K562 (cell line): ENCODE results near the gene NMRAL1. TPM values are rescaled to one million over a fixed set of nuclear protein-coding genes. Genes with fewer than 3 reads are reported as not detected.

ENCODE experiments used
- ATAC-seq: fragments of 200-7000 bp; cut with Tn5 transposase; 3 replicates; pipeline ENCODE4 v1.9.1; 2020; ENCODE audit warnings: moderate library complexity
- BruUV-seq: library from RNA; stranded (reverse); fragments of 400-500 nt; replicated peaks from 2 replicates; lab custom pipeline; 2021; lab: Mats Ljungman, UMichigan
- CTCF ChIA-PET: fragments of 300-600 bp; formaldehyde crosslinking; extraction: SDS; loops from one replicate; lab custom pipeline; 2021; ENCODE audit warnings: low intra/inter-chr PET ratio; lab: Yijun Ruan, JAX
- POLR2A ChIA-PET: fragments of 300-600, 350-650 bp; sonication (Branson Sonifier 250); formaldehyde crosslinking; extraction: SDS; loops from one replicate; lab custom pipeline; 2021; ENCODE audit warnings: antibody characterized with exemption, inconsistent platforms; lab: Yijun Ruan, JAX
- DNase-seq, 4 experiments: peaks; one replicate each; pipeline versions ENCODE4 v3.0.0 to v3.0.0-alpha.2; 2011 to 2018; ENCODE audit warnings: low spot score in 3 of 4, mixed read lengths in 3 of 4; ENCODE audit errors: extremely low read depth in 1 of 4
- FAIRE-seq: peaks from 2 replicates; lab custom pipeline; 2011; peaks lifted over from hg19 to GRCh38; lab: Jason Lieb, UNC
- H2AFZ ChIP-seq: 2 replicates; pipeline ENCODE4 v1.6.0; 2011; ENCODE audit warnings: low read depth, low read length, control low read depth, inconsistent platforms
- H3K27ac ChIP-seq: fragments of 200-600 bp; 3 replicates; pipeline ENCODE4 v1.8.0; 2011; ENCODE audit warnings: low read depth, mild to moderate bottlenecking, control low read depth, inconsistent platforms, low read length, moderate library complexity, mixed read lengths; ENCODE audit errors: extremely low read depth
- H3K27me3 ChIP-seq, 2 experiments: fragments of 300-600 bp in 1 of 2; 2 replicates in 1 of 2; 3 replicates in 1 of 2; pipeline versions ENCODE4 v1.6.0 to v1.8.0; 2011; ENCODE audit warnings: inconsistent platforms in 2 of 2, low read length in 2 of 2, mild to moderate bottlenecking in 1 of 2, mixed read lengths in 1 of 2, moderate library complexity in 1 of 2; ENCODE audit not compliant: control insufficient read depth in 2 of 2, insufficient read depth in 2 of 2
- H3K36me3 ChIP-seq: fragments of 300-600 bp; 3 replicates; pipeline ENCODE4 v1.8.0; 2011; ENCODE audit warnings: mild to moderate bottlenecking, low read length, inconsistent platforms; ENCODE audit not compliant: control insufficient read depth, insufficient read depth
- H3K4me1 ChIP-seq, 2 experiments: fragments of 200-600 bp in 1 of 2; replicated peaks in 1 of 2; 2 replicates in 1 of 2; 3 replicates in 1 of 2; pipeline versions ENCODE4 v1.5.1 to v1.8.0; 2011; ENCODE audit warnings: inconsistent platforms in 2 of 2, low read length in 2 of 2, mild to moderate bottlenecking in 1 of 2, mixed read lengths in 1 of 2, moderate library complexity in 1 of 2; ENCODE audit not compliant: control insufficient read depth in 2 of 2, insufficient read depth in 2 of 2
- H3K4me2 ChIP-seq: 2 replicates; pipeline ENCODE4 v1.6.1; 2011; ENCODE audit warnings: low read length, control low read depth, inconsistent platforms, mixed read lengths; ENCODE audit not compliant: insufficient read depth
- H3K4me3 ChIP-seq: fragments of 200-600 bp; sonication (generic), shearing (Covaris generic); 2 replicates; pipeline ENCODE4 v1.5.1; 2016; ENCODE audit warnings: control low read depth, inconsistent platforms
- H3K79me2 ChIP-seq: fragments of 200-600 bp; 3 replicates; pipeline ENCODE4 v1.8.0; 2011; ENCODE audit warnings: low read length, inconsistent platforms; ENCODE audit not compliant: control insufficient read depth, insufficient read depth
- H3K9ac ChIP-seq, 2 experiments: 2 replicates each; pipeline versions ENCODE4 v1.6.0 to v1.6.1; 2011; ENCODE audit warnings: low read depth in 2 of 2, low read length in 2 of 2, control low read depth in 1 of 2, inconsistent platforms in 1 of 2, mild to moderate bottlenecking in 1 of 2, mixed read lengths in 1 of 2; ENCODE audit not compliant: insufficient read depth in 1 of 2
- H3K9me1 ChIP-seq: one replicate; pipeline ENCODE4 v1.6.0; 2011; ENCODE audit warnings: inconsistent platforms, mild to moderate bottlenecking, low read length, moderate library complexity; ENCODE audit not compliant: control insufficient read depth, insufficient read depth
- H3K9me3 ChIP-seq: replicated peaks from 2 replicates; pipeline ENCODE4 v1.5.1; 2011; ENCODE audit warnings: low read depth, low read length, inconsistent platforms; ENCODE audit not compliant: control insufficient read depth, insufficient read depth
- H4K20me1 ChIP-seq: replicated peaks from 2 replicates; pipeline ENCODE4 v1.6.1; 2011; ENCODE audit warnings: low read length, inconsistent platforms, mixed read lengths; ENCODE audit not compliant: control insufficient read depth, insufficient read depth
- ASH1L ChIP-seq: fragments of 450-650 bp; IDR thresholded peaks from 2 replicates; pipeline ENCODE4 v1.6.1; 2018; ENCODE audit warnings: borderline replicate concordance, mild to moderate bottlenecking, low read depth; ENCODE audit not compliant: partially characterized antibody
- NFE2 ChIP-seq: IDR thresholded peaks from 2 replicates; pipeline ENCODE4 v1.6.1; 2014; ENCODE audit warnings: antibody characterized with exemption, low read depth
- NR3C1 ChIP-seq: sonication (generic); formaldehyde crosslinking; IDR thresholded peaks from 2 replicates; pipeline ENCODE4 v1.8.1; 2022; ENCODE audit warnings: missing genetic modification reagents
- RUNX1 ChIP-seq: sonication (generic); IDR thresholded peaks from 2 replicates; pipeline ENCODE4 v1.6.1; 2016; ENCODE audit warnings: antibody characterized with exemption, low read depth
- SETDB1 ChIP-seq: IDR thresholded peaks from one replicate; pipeline ENCODE4 v1.6.1; 2012; ENCODE audit warnings: low read length, control low read depth, inconsistent platforms
- SPI1 ChIP-seq: IDR thresholded peaks from 2 replicates; pipeline ENCODE4 v1.6.1; 2011; ENCODE audit warnings: low read depth, low read length, control low read depth, borderline replicate concordance
- WGBS: fragments of 100-300 bp; shearing (Covaris generic); methylation state at CpG from one replicate; pipeline ENCODE4 v1.1.6; 2016; ENCODE audit warnings: low coverage, mixed read lengths; ENCODE audit not compliant: insufficient coverage; ENCODE audit errors: missing lambda C conversion rate; 5-methylcytosine and 5-hydroxymethylcytosine counted together
- in situ Hi-C: fragments of 300-500 bp; cut with MboI; formaldehyde crosslinking; loops from 4 replicates; pipeline ENCODE4 v1.15.0; 2018; ENCODE audit warnings: inconsistent platforms, mixed read lengths
- intact Hi-C: fragments of 100-400 bp; cut with micrococcal nuclease; formaldehyde crosslinking; loops from 2 replicates; pipeline ENCODE4 v1.14.2; 2022
- polyA plus RNA-seq, 8 experiments: library from polyadenylated mRNA; depleted of rRNA in 4 of 8; stranded (reverse) in 5 of 8; unstranded in 3 of 8; fragments of >200 nt; fragmentation: Nextera tagmentation in 2 of 8; fragmentation: Illumina TruSeq in 1 of 8; extraction: Ambion mirVana in 2 of 8; extraction: Trizol in 1 of 8; gene quantifications; 2 replicates each; pipeline versions ENCODE4 v1.2.1 to v1.2.3, GENCODE V29; 2011 to 2014; ENCODE audit warnings: inconsistent platforms in 1 of 8, missing spikeins in 1 of 8
- total RNA-seq, 7 experiments: library from RNA; depleted of rRNA in 6 of 7; stranded (reverse); fragments of >200 nt in 6 of 7; fragmentation: Illumina TruSeq in 2 of 7; extraction: Trizol in 2 of 7; gene quantifications; 2 replicates each; pipeline versions ENCODE4 v1.2.1 to v1.2.3, GENCODE V29; 2011 to 2021; ENCODE audit warnings: low replicate concordance in 1 of 7
- TF ChIP-seq, protein P1 (sequence below): sonication (generic); IDR thresholded peaks from 2 replicates; pipeline ENCODE4 v1.6.1; 2016
- TF ChIP-seq, protein P2 (sequence below): fragments of 450-650 bp; IDR thresholded peaks from 2 replicates; pipeline ENCODE4 v1.6.1; 2016

NMRAL1 gene
- total and polyA plus RNA-seq, 9 of the 15 experiments (the other 6 are each of a cell fraction or from before 2014, with no cell fraction given), result 6.3 to 116 (median 63.2) TPM

DNA sequence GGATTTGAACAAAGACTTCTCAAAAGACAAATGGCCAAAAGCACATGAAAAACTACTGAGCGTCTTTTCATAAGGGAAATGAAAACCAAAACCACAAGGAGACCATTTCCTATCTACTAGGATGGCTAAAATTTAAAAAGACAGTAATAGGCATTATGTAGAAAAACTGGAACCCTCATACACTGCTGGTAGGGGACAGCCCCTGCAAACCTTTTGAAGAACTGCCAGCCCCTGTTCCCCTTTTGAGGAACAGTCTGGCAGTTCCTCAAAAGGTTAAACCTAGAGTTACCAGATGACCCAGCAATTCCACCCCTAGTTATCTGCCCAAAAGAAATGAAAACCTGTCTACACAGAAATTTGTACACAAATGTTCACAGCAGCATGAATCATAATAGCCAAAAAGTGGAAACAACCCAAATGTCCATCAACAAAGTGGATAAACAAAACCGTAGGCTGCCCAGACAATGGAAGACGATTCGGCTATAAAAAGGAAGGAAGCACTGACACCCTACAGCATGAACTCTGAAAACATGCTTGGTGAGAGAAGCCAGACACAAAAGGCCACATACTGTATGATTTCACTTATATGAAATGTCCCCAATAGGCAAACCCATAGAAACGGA is 41.3 kb upstream of the NMRAL1 start:
- intact Hi-C loops (no loop called here), in situ Hi-C loops (loop anchor here (10.0 kb wide), 1 partner anchor 439 kb away; the partner anchor contains the start of gene SEC14L5)
- ATAC-seq (no peak), DNase-seq (no peak), FAIRE-seq (no peak)
- no peaks in the 10 kb centered on the region for H3K9me3 ChIP-seq
- peaks cover 25% of the 10 kb centered on the region; the same call in 1 of the 3 replicates for H3K36me3 ChIP-seq
- no peak overlapping the region for H3K27ac ChIP-seq
- H3K4me2 ChIP-seq, result no peak overlapping the region
- WGBS, result 60% methylated on average over 5 of the region's 5 CpGs
- H3K79me2 ChIP-seq, result no peaks in the 10 kb centered on the region
- H3K4me1 ChIP-seq, result peaks cover 0 to 14% of the 10 kb centered on the region in 2 experiments; a peak in 2 of 5 replicates
- no peak overlapping the region for H2AFZ ChIP-seq
- no peak overlapping the region for H3K4me3 ChIP-seq
- ChIA-PET POLR2A (no interaction called here), CTCF (no interaction called here)
- H3K27me3 ChIP-seq, result no peaks in the 10 kb centered on the region
- BruUV-seq, result no TSS peak
- H3K9me1 ChIP-seq, result no peaks in the 10 kb centered on the region
- H4K20me1 ChIP-seq, result no peaks in the 10 kb centered on the region
- TF ChIP-seq SPI1 (peak; percentile 97), NR3C1 (no peak), NFE2 (peak; percentile 47; the same call in 1 of the 2 replicates), ASH1L (no peak), SETDB1 (no peak), RUNX1 (no peak)
- TF ChIP-seq, protein P1, sequence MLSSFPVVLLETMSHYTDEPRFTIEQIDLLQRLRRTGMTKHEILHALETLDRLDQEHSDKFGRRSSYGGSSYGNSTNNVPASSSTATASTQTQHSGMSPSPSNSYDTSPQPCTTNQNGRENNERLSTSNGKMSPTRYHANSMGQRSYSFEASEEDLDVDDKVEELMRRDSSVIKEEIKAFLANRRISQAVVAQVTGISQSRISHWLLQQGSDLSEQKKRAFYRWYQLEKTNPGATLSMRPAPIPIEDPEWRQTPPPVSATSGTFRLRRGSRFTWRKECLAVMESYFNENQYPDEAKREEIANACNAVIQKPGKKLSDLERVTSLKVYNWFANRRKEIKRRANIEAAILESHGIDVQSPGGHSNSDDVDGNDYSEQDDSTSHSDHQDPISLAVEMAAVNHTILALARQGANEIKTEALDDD, result peak; percentile 90
- TF ChIP-seq, protein P2, sequence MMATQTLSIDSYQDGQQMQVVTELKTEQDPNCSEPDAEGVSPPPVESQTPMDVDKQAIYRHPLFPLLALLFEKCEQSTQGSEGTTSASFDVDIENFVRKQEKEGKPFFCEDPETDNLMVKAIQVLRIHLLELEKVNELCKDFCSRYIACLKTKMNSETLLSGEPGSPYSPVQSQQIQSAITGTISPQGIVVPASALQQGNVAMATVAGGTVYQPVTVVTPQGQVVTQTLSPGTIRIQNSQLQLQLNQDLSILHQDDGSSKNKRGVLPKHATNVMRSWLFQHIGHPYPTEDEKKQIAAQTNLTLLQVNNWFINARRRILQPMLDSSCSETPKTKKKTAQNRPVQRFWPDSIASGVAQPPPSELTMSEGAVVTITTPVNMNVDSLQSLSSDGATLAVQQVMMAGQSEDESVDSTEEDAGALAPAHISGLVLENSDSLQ, result 0 out of 2 replicates have a peak, but pooled peaks have one; percentile 6
- H3K9ac ChIP-seq, result no peak overlapping the region
